Activated naive CD8-positive, alpha-beta T cell treated with anti-CD3 and anti-CD28 coated beads for 36 hours (primary cell): ENCODE data around the gene TALDO1. TPM values are rescaled to one million over a fixed set of nuclear protein-coding genes. Genes with fewer than 3 reads are reported as not detected.

Experiments
- DNase-seq: peaks from one replicate; pipeline ENCODE4 v3.0.0; 2021
- H3K27ac Mint-ChIP-seq: one replicate; pipeline ENCODE4 v1.8.0; 2022; ENCODE audit warnings: mild to moderate bottlenecking, moderate library complexity, mixed read lengths
- H3K27me3 Mint-ChIP-seq: one replicate; pipeline ENCODE4 v1.8.0; 2022; ENCODE audit warnings: mild to moderate bottlenecking, mixed read lengths
- H3K36me3 Mint-ChIP-seq: one replicate; pipeline ENCODE4 v1.8.0; 2021; ENCODE audit warnings: mild to moderate bottlenecking, mixed read lengths
- H3K4me1 Mint-ChIP-seq: one replicate; pipeline ENCODE4 v1.8.0; 2021; ENCODE audit warnings: mixed read lengths
- H3K4me3 Mint-ChIP-seq: one replicate; pipeline ENCODE4 v1.8.0; 2022; ENCODE audit warnings: mild to moderate bottlenecking, moderate library complexity, mixed read lengths
- H3K9me3 Mint-ChIP-seq: one replicate; pipeline ENCODE4 v1.8.0; 2022; ENCODE audit warnings: mixed read lengths
- total RNA-seq, 2 experiments: library from RNA; stranded (reverse); gene quantifications; one replicate each; pipeline ENCODE4 v1.2.3, GENCODE V29; 2021

The TALDO1 gene
- total RNA-seq, 2 experiments from 2014 or later = 231 to 243 TPM

- Mint-ChIP-seq H3K27ac (no peak overlapping the region), H3K4me1 (peaks cover 11% of the 10 kb centered on the region), H3K9me3 (no peaks in the 10 kb centered on the region), H3K4me3 (no peak overlapping the region), H3K27me3 (no peaks in the 10 kb centered on the region), H3K36me3 (peaks cover 12% of the 10 kb centered on the region)
- DNase-seq = no peak
Measured at GRCh38 chr11:791658-792534, 44.6 kb downstream of the TALDO1 start.

GRCh38 chr11:792535-792821 is 45.2 kb downstream of the TALDO1 start:
- Mint-ChIP-seq H3K4me1 (peaks cover 12% of the 10 kb centered on the region), H3K27ac (no peak overlapping the region), H3K4me3 (no peak overlapping the region), H3K36me3 (peaks cover 12% of the 10 kb centered on the region), H3K27me3 (no peaks in the 10 kb centered on the region), H3K9me3 (no peaks in the 10 kb centered on the region)
- no peak for DNase-seq

GRCh38 chr11:792873-793272 is 45.6 kb downstream of the TALDO1 start:
- Mint-ChIP-seq H3K9me3 (no peaks in the 10 kb centered on the region), H3K36me3 (peaks cover 12% of the 10 kb centered on the region), H3K27ac (no peak overlapping the region), H3K4me1 (peaks cover 10% of the 10 kb centered on the region), H3K4me3 (no peak overlapping the region), H3K27me3 (no peaks in the 10 kb centered on the region)
- DNase-seq = no peak

GRCh38 chr11:793556-793955 is 46.3 kb downstream of the TALDO1 start:
- DNase-seq = no peak
- Mint-ChIP-seq H3K36me3 (peaks cover 12% of the 10 kb centered on the region), H3K9me3 (no peaks in the 10 kb centered on the region), H3K4me1 (peaks cover 9% of the 10 kb centered on the region), H3K4me3 (peak overlapping the region; percentile 22), H3K27ac (no peak overlapping the region), H3K27me3 (no peaks in the 10 kb centered on the region)

GRCh38 chr11:794013-794765 is 46.9 kb downstream of the TALDO1 start:
- Mint-ChIP-seq H3K36me3 (peaks cover 12% of the 10 kb centered on the region), H3K4me3 (peak overlapping the region; percentile 62)

GRCh38 chr11:794766-795633 is 47.7 kb downstream of the TALDO1 start:
- DNase-seq = no peak

More at GRCh38 chr11:794013-794765, 46.9 kb downstream of the TALDO1 start:
- Mint-ChIP-seq H3K27ac (no peak overlapping the region), H3K9me3 (no peaks in the 10 kb centered on the region), H3K27me3 (no peaks in the 10 kb centered on the region), H3K4me1 (peaks cover 9% of the 10 kb centered on the region)
- no peak for DNase-seq

GRCh38 chr11:795634-796564 is 48.6 kb downstream of the TALDO1 start:
- Mint-ChIP-seq H3K4me1 (peaks cover 9% of the 10 kb centered on the region), H3K27me3 (no peaks in the 10 kb centered on the region), H3K36me3 (peaks cover 10% of the 10 kb centered on the region), H3K27ac (peak overlapping the region; percentile 85), H3K4me3 (peak overlapping the region; percentile 93), H3K9me3 (no peaks in the 10 kb centered on the region)
- DNase-seq = peak; percentile 86

More at GRCh38 chr11:794766-795633, 47.7 kb downstream of the TALDO1 start:
- no peaks in the 10 kb centered on the region for H3K27me3 Mint-ChIP-seq
- H3K9me3 Mint-ChIP-seq = no peaks in the 10 kb centered on the region
- no peak overlapping the region for H3K27ac Mint-ChIP-seq
- H3K4me1 Mint-ChIP-seq = peaks cover 9% of the 10 kb centered on the region
- H3K36me3 Mint-ChIP-seq = peaks cover 12% of the 10 kb centered on the region
- H3K4me3 Mint-ChIP-seq = peak overlapping the region; percentile 93

- H3K4me3 Mint-ChIP-seq = peak overlapping the region; percentile 93
- H3K9me3 Mint-ChIP-seq = no peaks in the 10 kb centered on the region
- peaks cover 9% of the 10 kb centered on the region for H3K4me1 Mint-ChIP-seq
- H3K27me3 Mint-ChIP-seq = no peaks in the 10 kb centered on the region
- peak overlapping the region; percentile 85 for H3K27ac Mint-ChIP-seq
- H3K36me3 Mint-ChIP-seq = peaks cover 8% of the 10 kb centered on the region
- no peak for DNase-seq
Measured at GRCh38 chr11:796565-797295, 49.5 kb downstream of the TALDO1 start.

GRCh38 chr11:797296-798092 is 50.2 kb downstream of the TALDO1 start:
- Mint-ChIP-seq H3K36me3 (peaks cover 8% of the 10 kb centered on the region), H3K4me3 (peak overlapping the region; percentile 93), H3K27me3 (no peaks in the 10 kb centered on the region), H3K4me1 (peaks cover 9% of the 10 kb centered on the region), H3K9me3 (no peaks in the 10 kb centered on the region), H3K27ac (peak overlapping the region; percentile 85)
- DNase-seq = peak; percentile 89

GRCh38 chr11:798093-798713 is 50.9 kb downstream of the TALDO1 start, which contains the start of gene SLC25A22:
TSS of gene SLC25A22 (minus strand) at chr11:798281. CDS start at chr11:795006, 3,275 bp downstream.
- peak within 1 kb of the TSS; percentile 93 for H3K4me3 Mint-ChIP-seq
- H3K36me3 Mint-ChIP-seq = peaks cover 8% of the 10 kb centered on the region
- H3K27me3 Mint-ChIP-seq = no peaks in the 10 kb centered on the region
- peaks cover 10% of the 10 kb centered on the region for H3K4me1 Mint-ChIP-seq
- DNase-seq = peak; percentile 93
- H3K9me3 Mint-ChIP-seq = no peaks in the 10 kb centered on the region
- H3K27ac Mint-ChIP-seq = peak within 1 kb of the TSS; percentile 85

- peaks cover 15% of the 10 kb centered on the region for H3K4me1 Mint-ChIP-seq
- DNase-seq = no peak
- no peaks in the 10 kb centered on the region for H3K9me3 Mint-ChIP-seq
- no peak overlapping the region for H3K27ac Mint-ChIP-seq
- peaks cover 4% of the 10 kb centered on the region for H3K36me3 Mint-ChIP-seq
- H3K27me3 Mint-ChIP-seq = no peaks in the 10 kb centered on the region
- no peak overlapping the region for H3K4me3 Mint-ChIP-seq
Measured at GRCh38 chr11:799641-800316, 52.5 kb downstream of the TALDO1 start.

GRCh38 chr11:800473-800872 is 53.2 kb downstream of the TALDO1 start:
- H3K27me3 Mint-ChIP-seq = no peaks in the 10 kb centered on the region
- no peak for DNase-seq
- peaks cover 14% of the 10 kb centered on the region for H3K4me1 Mint-ChIP-seq
- H3K36me3 Mint-ChIP-seq = peaks cover 4% of the 10 kb centered on the region
- no peaks in the 10 kb centered on the region for H3K9me3 Mint-ChIP-seq
- H3K4me3 Mint-ChIP-seq = no peak overlapping the region
- H3K27ac Mint-ChIP-seq = no peak overlapping the region
